Hematopoietic multipotent progenitor cell (in vitro differentiated cells): Measurements from ENCODE around the gene NHS. TPM values are rescaled to one million over a fixed set of nuclear protein-coding genes. Genes with fewer than 3 reads are reported as not detected.
"Not testable (repeated sequence)": the region's sequence is repeated elsewhere in the genome, so short reads cannot be mapped to it uniquely, and the experiment has no call there.

Source experiments
- DNase-seq, 3 donors: peaks; one replicate each; pipeline ENCODE4 v3.0.0-alpha.2; 2011 to 2015; ENCODE audit warnings: low read depth in 2 of 3, low spot score in 2 of 3
- total RNA-seq: library from RNA; depleted of rRNA; stranded (reverse); fragments of >200 nt; gene quantifications from one replicate; pipeline ENCODE4 v1.2.3, GENCODE V29; 2012

NHS gene
- total RNA-seq, 1 donor, result under 0.01 TPM

DNA sequence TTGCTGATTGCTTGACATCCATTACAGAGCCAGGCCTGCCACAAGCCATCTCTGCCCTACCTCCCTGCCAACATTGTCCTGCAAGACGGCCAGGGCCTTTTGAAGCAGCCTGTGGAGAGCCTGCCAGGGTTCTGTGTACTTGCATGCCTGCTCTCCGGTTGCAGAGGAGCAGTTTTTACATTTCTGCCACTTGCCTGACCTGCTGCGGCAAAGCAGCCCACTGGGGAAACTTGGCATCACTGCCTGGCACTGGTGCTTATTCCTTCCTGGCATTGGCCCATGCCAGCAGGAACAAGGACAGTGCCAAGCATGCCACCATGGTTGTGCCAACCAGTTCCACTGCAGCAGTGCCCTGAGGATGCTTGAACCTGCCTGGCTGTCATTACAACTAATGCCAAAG lies 167.1 kb downstream of the NHS start:
- no peak for DNase-seq

DNA sequence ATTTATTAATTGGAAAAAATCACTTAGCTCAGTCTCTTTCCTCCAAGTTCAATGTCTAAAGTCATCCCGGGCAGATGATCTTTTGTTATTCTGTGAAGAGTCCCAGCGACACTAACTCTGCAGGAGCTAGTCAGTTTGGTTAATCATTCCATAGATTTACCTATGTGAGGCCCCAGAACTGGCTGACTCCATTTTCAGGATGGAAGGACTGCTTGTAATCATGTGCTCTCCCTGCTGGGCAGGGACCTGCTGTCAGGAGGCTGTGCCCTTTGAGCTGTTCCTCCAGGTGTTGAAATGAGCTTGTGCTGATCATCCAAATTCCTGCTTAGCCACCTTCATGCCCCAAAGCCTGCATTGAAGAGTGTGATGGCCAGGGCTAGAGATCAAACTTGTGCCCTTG lies 169.8 kb downstream of the NHS start:
- no peak for DNase-seq

DNA sequence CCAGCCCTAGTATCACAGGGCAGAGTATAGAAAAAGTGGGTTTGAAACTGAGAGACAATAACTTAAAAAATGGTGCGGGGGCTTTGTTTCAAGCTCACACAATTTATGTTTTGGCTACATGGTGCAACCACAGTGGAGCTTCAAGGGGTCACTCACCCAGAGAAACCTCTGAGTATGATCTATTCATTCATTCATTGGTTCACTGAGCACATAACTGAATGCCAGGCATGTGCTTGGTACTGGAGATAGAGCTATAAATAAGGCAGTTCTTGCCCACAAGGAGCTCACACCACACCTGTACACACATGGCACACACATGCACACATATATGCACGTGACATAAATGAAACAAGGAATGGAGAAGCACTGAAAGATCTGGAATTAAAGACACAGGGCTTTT lies 171.4 kb downstream of the NHS start:
- no peak for DNase-seq

DNA sequence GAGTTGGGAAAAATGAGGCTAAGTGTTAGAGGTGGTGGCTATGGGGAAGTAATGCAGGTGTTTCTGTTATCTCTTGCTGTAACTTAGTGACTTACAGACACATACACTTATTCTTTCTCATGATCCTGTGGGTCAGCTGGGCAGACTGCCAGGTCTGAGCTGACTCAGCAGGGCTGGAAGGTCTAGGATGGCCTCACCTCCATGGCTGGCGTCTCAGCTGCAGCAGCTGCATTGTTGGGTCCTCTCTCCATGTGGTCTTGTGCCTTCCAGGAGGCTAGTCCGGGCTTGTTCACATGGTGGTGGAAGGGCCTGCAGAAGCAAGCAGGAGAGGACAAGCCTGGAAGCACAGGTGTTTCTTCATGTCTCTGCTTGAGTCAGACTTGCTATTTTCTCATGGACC lies 172.7 kb downstream of the NHS start:
- DNase-seq, result peak in 2 of 3 donors; percentile 18 to 50

DNA sequence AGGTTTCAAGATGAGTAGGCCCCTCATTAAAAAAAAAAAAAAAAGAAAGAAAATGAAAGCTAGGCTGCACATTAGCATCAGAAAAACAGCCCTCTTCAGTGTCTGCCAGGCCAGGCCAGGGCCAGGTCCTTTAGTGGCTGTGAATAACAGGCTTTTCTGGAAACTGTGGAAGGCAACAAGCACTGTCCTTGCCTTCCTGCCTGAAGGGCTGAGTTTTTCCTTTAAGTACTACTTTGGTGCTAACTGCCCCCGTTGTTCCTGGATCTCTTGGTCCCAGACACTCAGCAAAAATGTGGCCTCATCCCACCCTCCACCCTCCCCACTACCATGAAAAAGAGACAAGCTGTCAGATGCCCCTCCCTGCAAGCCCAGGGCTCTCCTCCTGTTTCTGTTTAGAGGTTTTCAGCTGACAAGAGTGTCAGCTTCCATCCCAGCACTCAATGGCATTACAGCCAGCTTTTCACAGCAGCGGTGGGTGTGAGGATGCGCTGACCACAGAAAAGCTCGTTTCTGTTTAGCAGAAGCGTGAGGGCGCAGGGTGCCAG lies 174.2 kb downstream of the NHS start:
- peak in 1 of 3 donors; percentile 7 for DNase-seq

DNA sequence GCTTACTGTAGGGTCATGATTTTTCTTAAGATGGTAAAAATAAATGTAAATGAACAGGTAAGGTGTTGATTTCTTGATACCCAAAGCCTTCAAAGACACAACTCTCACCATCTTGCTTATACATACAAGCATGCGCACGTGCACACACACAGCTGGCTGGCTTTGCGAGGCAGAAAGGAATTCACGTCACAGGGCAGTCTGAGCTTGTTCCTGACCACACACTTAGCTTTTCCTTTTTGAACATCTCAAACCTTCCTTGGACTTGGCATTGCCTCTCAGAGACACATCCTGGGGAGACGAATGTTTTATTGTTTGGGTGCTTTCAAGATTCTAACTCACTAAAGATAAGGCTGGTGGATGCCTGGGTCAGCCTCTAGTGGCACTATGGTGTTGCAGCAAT lies 175.0 kb downstream of the NHS start:
- DNase-seq, result no peak

DNA sequence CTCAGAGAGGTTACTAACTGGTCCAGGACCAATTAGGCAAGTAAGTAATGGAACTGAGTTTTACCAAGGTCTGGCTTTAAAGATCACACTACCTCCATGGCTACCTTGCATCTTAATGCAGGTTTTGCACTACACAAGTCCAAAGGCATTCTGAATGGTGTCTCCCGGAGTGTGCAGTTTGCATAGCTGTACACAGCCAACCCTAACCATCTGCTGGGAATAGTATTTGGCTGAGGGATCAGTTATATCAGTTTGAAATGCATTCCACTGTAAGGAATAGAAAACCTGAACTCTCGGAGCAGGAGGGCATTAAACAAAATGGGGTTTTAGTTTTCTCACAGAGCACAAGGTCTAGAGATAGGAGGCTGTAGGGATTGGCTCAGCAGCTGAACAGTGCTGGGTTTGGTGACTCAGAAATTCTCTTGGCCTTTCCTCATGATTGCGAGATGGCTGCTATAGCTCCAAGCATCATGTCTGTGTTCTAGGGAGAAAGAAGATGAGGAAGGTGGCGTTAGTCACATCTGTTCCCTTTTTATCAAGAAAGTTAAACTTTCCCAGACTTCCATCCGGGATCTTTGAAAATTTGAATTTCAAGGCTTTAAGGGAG lies 177.1 kb downstream of the NHS start:
- no peak for DNase-seq

DNA sequence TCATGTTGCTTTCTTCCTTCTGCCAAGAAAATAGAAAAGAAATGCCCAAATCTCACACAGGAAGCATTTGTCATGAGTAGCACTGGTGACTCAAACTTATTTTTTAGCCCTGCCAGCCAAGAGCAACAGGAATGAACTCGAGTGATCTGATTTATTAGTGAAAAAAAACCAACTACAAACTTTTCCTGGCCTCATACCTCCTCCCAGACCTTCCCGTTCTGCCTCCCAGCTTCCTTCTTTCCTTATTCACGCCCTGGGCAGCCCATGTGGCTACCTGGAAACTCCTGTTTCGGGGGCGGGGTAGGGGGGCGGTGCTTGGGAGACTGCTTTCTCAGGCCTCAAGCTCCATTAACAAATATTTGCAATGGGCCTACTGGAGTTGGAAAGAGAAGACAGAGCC lies 178.5 kb downstream of the NHS start:
- DNase-seq, result no peak

DNA sequence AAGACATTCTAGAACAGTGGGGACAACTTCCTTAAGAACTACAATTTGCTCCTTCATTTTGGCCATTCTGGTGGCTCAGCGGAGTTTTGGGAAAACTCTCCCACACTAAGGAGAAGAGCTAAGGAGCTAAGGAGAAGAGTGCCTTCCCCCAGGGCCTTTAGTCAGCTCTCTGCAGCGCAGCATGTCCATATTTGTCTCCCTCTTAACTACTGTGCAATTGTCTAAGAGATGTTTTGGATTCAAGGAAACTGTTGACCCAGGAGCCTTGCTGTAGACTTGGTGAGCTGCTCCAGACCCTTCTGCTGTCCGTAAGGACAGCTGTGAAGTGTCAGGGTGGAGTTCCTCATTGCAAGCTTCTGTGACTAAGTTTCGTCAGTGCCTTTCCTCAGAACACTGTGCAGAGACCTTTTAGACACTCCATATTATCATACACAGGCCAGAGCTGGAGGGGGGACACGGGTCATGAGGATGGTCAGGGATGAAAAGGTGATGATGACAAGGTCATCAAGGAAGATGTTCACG lies 179.0 kb downstream of the NHS start:
- DNase-seq, result no peak

DNA sequence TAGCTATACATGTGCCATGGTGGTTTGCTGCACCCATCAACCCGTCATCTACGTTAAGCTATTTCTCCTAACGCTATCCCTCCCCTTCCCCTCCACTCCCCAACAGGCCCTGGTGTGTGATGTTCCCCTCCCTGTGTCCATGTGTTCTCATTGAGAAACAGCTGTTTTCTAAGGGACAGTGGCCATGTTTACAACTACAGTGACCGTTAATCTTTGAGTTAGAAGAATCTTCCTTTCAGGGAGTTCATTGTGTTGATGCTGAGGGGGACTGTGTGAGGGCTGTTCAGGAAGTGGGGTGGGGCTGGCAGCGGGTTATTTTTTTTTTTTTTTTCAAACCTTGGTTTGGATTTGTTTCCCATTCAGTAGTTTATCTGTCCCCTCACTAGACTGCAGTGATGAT lies 179.9 kb downstream of the NHS start:
- DNase-seq, result no peak

DNA sequence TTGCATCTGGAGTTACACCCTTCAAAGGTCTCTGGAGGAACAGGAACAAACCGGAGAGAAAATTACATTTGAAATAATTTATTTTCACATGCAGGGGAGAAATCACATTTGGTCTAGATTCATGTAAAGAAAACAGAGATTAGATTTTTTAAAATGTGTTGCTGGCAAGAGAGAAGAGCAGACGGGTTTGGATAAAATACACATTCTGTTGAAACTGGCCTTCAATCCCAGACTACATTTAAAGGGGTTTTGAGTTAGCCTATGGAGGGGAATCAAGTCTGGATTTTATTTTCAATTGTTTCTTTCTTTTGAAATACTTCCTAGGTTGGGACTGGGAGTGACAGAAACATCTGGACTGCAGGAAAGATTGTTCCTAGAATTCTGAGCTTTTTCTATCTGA lies 180.8 kb downstream of the NHS start:
- DNase-seq, result no peak

DNA sequence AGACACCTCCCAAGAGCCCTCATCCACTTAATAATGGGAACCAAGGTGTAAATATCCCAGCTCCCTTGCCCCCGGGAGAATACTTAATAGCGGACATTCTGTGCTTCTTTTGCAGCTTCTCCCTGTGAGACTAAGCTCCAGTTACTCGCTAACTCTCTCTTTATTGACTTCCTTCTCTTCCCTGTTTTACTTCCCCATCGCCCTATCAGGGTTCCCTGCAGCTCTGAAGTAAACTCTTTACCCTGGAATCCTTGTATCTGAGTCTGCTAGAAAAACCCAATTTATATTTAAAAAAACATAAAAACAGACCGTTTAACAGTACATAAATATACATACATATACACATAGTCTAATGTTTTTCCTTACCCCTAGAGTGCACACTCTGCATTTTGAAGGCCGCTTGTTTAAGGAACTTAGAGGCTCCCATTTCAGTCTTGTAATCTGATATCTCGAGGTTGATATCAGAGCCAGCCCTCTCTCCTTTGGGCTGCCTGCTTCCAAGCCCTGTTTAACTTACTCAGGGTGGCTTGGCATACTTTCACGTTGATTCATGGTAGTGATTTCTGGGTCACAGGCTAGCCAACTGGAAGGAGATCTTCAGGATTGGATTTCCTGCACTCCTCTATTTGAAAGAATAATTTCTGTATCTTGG lies 184.9 kb downstream of the NHS start:
- DNase-seq, result no peak

DNA sequence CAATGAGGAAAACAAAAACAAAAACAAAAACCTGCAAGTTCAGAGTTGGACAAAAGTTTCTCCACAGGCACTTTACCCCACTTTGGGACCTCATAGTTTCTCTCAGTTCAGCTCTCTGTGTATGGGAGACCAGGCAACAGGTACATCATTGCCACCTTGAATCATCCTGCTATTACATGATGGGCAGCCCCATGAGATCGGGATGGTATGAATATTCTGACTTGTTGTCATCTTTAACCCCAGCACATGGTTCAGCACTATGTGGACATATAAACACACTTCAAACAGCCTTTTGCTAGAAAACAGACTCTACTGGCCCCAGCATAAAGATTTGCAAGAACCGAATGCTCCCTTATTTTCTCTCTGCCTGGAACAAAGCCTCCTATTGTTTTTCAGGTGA lies 185.4 kb downstream of the NHS start:
- no peak for DNase-seq

DNA sequence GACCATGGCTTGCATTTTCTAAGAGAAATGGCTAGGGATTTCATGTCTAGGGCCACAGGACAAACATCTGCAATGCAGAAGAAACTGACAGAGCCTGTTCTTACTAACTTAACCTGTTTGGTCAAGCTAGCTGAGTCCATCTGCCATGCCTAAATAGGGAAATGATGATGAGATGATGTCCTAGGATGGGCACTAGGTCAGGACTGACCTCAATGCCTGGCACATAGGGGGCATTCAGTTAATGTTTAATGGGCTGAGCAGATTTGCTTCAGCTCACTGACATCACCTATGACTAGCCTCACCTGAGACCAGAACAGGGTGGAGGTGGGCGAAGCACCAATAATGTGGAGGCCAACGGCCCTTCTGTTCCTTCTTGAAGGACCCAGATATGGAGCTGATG lies 188.1 kb downstream of the NHS start:
- DNase-seq, result no peak

DNA sequence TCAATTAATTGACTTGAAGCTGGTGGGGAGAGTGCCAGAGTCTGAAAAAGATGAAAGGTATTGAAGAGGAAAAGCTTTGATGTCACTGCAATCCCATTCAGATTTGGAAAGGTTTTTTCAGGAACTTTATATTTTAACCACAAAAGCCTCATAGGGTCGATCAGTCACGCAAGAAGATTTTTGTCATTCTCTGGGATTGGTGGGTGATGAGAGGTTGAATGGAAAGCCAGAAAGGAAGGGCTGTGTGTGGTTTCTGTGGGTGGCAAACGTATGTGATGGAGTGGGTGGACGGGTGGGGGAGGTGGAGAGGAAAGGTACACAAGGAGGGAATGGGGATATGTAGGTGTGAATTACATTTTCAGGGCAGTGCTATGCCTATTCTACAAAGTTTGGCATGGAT lies 188.5 kb downstream of the NHS start:
- no peak for DNase-seq

DNA sequence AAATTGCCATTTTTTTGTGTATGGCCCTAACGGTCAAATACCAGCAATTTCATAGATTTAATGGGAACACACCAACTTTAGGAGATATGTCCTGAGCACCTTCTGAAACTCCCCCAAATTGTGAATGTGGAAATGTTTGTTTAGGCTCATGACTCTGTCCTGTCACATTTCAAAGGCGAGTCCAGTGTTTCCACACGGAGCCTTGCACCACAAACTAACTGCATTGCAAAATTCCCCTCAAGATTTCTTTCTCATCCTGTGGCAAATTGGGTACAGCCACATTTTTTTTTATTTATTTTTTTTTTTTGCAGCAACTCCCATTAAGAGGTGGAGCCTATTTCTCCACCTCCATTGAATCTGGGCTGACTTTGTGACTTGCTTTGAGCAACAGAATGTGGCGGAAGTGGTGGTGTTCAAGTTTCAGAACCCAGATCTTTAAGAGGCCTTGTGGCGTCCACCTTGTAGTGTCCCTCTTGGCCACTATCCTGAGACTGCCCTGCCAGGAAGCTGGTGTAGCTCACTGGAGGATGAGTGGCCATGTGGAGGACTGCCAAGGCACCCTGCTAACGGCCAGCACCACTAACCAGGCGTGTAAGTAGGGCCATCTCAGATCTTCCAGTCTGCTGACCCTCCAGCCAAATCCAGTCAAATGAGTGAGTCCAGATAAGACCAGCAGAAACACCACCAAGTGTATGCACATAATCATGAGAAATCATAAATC lies 189.8 kb downstream of the NHS start:
- no peak for DNase-seq

DNA sequence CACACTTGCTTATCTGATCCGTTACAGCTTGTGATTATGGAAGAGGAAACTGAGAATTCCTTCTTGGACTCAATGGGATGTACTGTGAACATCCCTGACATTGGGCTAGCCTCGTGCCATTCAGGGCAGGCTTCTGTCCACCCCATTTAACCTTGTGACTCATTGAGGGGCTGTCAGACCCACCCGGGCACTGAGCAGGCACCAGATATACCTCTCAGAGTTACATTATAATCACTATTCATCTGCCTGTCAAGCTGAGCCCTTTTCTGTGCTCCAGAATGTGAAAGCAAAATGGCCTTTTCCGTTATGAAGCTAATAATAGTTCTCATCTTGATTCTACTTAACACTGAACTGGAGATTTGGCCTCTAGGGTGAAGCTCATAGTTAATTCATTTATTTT lies 191.7 kb downstream of the NHS start:
- DNase-seq, result no peak

DNA sequence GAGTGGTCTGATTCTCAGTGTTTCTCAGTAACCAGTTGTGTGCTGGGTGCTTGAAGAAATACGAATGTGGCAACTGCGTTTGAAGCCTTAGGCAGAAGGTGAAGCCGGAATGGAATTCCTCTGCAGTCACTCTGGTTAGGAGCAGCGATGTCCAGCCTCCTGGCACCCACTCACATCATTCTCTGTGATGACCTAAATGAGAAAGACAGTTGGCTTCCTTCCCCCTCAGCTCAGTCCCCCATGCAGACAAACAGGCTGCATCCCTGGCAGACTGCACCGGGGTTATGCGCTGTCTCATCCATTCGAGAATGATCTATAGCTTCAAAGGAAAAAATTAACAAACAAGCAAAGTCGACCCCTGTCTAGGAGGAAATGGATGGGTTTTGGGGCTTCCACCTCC lies 192.2 kb downstream of the NHS start:
- no peak for DNase-seq

DNA sequence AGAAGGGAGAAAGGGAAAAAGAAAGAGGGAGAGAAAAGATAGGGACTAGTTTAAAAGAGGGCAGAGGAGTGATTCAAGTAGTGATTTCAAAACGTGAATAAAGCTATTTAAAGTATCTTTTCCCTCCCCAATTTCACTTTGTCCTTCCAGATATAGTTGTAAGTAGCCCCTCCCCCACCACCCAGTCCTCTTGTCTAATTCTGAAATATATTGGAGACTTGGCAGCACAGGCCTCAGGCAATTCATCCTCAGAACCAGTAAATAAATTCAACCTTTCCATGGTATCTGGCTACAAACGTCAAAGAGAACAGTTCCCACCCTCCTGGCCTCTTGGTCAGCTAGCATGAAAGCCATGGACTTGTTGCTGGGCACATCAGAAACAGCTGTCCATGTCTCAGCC lies 192.8 kb downstream of the NHS start:
- DNase-seq, result no peak

DNA sequence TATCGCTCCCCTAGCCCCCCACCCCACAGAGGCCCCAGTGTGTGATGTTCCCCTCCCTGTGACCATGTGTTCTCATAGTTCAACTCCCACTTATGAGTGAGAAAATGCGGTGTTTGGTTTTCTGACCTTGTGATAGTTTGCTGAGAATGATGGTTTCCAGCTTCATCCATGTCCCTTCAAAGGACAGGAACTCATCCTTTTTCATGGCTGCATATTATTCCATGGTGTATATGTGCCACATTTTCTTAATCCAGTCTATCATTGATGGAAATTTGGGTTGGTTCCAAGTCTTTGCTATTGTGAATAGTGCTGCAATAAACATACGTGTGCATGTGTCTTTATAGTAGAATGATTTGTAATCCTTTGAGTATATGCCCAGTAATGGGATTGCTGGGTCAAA lies 193.8 kb downstream of the NHS start:
- not testable (repeated sequence) for DNase-seq

DNA sequence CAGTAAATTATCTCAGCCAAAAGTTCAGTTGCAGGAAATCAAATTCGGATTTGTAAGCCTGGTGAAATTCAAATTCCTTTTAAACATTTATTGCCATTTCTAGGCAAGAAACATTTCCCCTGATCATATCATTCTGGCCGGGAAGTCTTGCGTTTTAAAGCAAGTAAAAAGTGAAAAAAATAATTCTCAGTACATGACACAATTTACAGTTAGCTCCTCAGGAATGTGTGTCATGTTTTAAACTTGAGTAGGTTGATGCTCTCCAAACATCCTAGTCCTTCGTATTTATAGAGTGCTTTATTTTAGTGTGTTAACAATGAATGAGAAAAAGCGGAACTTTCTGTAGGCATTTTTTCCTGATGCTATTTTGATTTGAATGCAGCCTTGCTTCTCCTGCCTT lies 204.0 kb downstream of the NHS start:
- DNase-seq, result no peak
